AML-193 (cell line): ENCODE results near the gene MESP1.

Source experiments
- DNase-seq, 2 experiments: peaks; one replicate each; lab custom pipeline; 2025; lab: John Stamatoyannopoulos, UW

MESP1 gene

DNA sequence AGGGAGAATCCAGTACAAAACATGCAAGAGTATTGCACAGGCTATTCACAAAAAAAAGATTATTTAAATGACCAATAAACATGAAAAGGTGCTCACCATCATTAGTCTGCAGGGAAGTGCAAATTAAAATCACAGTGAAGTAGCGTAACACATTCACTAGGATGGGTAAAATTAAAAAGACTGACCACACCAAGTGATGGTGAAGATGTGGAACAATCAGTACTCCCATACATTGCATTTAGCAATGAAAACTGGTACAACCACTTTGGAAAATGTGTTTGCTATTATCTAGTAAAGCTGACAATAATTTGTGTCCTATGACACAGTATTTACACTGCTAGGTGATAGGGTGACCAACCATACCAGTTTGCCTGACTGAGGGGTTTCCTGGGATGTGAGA lies 26.4 kb downstream of the MESP1 start:
- no peak for DNase-seq

DNA sequence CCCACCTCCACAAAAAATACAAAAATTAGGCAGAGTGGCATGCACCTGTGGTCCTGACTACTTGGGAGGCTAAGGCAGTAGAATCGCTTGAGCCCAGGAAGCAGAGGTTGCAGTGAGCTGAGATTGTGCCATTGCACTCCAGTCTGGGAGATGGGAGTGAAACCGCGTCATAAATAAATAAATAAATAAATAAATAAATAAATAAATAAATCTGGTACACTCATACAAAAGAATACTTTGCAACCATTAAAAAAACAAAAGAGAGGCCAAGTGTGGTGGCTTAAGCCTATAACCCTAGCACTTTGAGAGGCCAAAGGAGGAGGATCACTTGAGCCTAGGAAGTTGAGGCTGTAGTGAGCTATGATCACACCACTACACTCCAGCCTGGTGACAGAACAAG lies 28.0 kb downstream of the MESP1 start:
- DNase-seq: no peak

DNA sequence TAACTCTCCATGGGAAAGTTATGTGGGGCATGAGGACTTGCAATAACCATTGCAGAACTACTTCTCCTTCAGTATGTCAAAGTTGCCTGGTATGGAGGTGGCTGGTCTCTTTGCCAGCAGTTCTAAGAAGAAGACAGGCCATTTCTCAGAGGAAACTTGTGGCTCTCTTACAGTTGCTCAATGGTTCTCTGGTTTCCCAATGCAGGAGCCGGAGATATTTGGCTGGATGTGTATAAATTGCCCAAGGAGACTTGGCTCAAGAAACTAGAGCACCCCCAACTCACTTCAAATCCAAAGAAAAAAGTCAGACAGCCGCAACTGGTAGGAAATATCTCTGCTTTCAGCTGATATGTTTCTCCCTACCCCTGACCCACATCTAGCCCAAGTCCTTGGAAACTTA lies 36.3 kb downstream of the MESP1 start:
- DNase-seq: peak; percentile 58 to 66

DNA sequence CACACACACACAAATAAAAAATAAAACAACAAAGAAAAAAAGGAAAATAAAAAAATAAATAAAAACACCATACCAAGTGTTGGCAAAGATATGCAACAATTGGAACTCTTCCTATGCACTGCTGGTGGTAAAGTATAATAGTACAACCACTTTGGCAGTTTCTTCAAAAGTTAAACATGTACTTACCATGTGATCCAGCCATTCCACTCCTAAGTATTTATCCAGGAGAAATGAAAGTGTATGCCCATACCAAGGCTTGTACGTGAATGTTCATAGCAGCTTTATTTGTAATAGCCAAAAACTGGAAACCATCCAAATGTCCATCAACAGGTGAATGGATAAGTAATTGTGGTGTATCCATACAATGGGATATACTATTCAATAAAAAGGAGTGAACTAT lies 43.5 kb downstream of the MESP1 start:
- no peak for DNase-seq

DNA sequence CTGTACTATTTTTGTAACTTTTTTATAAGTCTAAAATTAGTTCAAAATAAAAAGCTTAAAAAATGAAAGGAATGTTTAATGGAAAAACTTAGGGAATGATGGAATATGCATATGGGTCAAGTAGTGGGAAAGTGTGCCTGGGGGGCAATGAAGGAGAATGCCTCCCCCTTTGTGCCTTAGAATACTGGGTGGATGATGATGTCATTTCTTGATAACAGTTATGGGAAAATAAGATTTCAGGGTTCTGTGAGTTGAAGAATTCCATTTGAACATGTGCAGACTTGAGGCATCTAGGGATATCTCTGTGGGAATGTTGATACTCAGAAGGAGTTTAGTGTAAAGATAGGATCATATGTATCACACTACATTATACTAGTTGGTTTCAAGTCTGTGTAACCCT lies 46.6 kb downstream of the MESP1 start:
- DNase-seq: no peak
